ENCODE data around the gene SLC46A1.

GRCh38 chr17:28370744-28371103 lies 35.3 kb downstream of the SLC46A1 start:
- no peak for TF ChIP-seq CTCF (IDR thresholded peaks at IDR 0.05; ENCODE audit: borderline replicate concordance, extremely low read depth, low read length, poor library complexity, severe bottlenecking)
- no peak for TF ChIP-seq EZH2 (IDR thresholded peaks at IDR 0.05; ENCODE audit: borderline replicate concordance, low read depth, low read length, severe bottlenecking)
